ENCODE results near the gene CLCA2.

- TF ChIP-seq POLR2AphosphoS5 (IDR thresholded peaks at IDR 0.05) (no peak), POLR2A (IDR thresholded peaks at IDR 0.05) (no peak), CTCF (IDR thresholded peaks at IDR 0.05) (no peak), EP300 (IDR thresholded peaks at IDR 0.05) (no peak)
These were observed 80.1 kb downstream of the CLCA2 start for GRCh38 chr1:86504137-86504479.

Data from suprapubic skin (tissue), 4 donors.